ENCODE measurements around the gene CDKAL1.
"Not testable (repeated sequence)": the region's sequence is repeated elsewhere in the genome, so short reads cannot be mapped to it uniquely, and the experiment has no call there.

Gene CDKAL1

GRCh38 chr6:21084656-21085055 is 550.4 kb downstream of the CDKAL1 start:
- Histone ChIP-seq H3K4me1 (ENCODE audit: control insufficient read depth in 1 of 2, insufficient read depth in 2 of 2, low read length in 2 of 2) (no peaks in the 10 kb centered on the region), H3K9ac (ENCODE audit: low read depth in 1 of 2, low read length in 2 of 2) (no peak overlapping the region), H3K27ac (ENCODE audit: low read depth, low read length) (no peak overlapping the region)

GRCh38 chr6:21085211-21085610 is 551.0 kb downstream of the CDKAL1 start:
- Histone ChIP-seq H3K27ac (ENCODE audit: low read depth, low read length) (no peak overlapping the region), H3K36me3 (ENCODE audit: control insufficient read depth in 1 of 2, insufficient read depth in 2 of 2, low read length in 2 of 2) (no peaks in the 10 kb centered on the region), H3K27me3 (ENCODE audit: control insufficient read depth in 1 of 2, insufficient read depth in 2 of 2, low read length in 2 of 2) (no peaks in the 10 kb centered on the region), H3K9me3 (ENCODE audit: control insufficient read depth in 1 of 2, low read length in 2 of 2) (no peaks in the 10 kb centered on the region), H3K9ac (ENCODE audit: low read depth in 1 of 2, low read length in 2 of 2) (no peak overlapping the region), H3K4me1 (ENCODE audit: control insufficient read depth in 1 of 2, insufficient read depth in 2 of 2, low read length in 2 of 2) (no peaks in the 10 kb centered on the region), H3K4me3 (ENCODE audit: low read depth in 1 of 2, low read length in 2 of 2) (no peak overlapping the region)

More at GRCh38 chr6:21084656-21085055, 550.4 kb downstream of the CDKAL1 start:
- Histone ChIP-seq H3K36me3 (ENCODE audit: control insufficient read depth in 1 of 2, insufficient read depth in 2 of 2, low read length in 2 of 2) (no peaks in the 10 kb centered on the region), H3K9me3 (ENCODE audit: control insufficient read depth in 1 of 2, low read length in 2 of 2) (no peaks in the 10 kb centered on the region), H3K4me3 (ENCODE audit: low read depth in 1 of 2, low read length in 2 of 2) (no peak overlapping the region), H3K27me3 (ENCODE audit: control insufficient read depth in 1 of 2, insufficient read depth in 2 of 2, low read length in 2 of 2) (no peaks in the 10 kb centered on the region)

GRCh38 chr6:21085643-21086042 is 551.4 kb downstream of the CDKAL1 start:
- Histone ChIP-seq H3K4me1 (ENCODE audit: control insufficient read depth in 1 of 2, insufficient read depth in 2 of 2, low read length in 2 of 2) (no peaks in the 10 kb centered on the region), H3K9ac (ENCODE audit: low read depth in 1 of 2, low read length in 2 of 2) (no peak overlapping the region), H3K36me3 (ENCODE audit: control insufficient read depth in 1 of 2, insufficient read depth in 2 of 2, low read length in 2 of 2) (no peaks in the 10 kb centered on the region), H3K9me3 (ENCODE audit: control insufficient read depth in 1 of 2, low read length in 2 of 2) (no peaks in the 10 kb centered on the region), H3K4me3 (ENCODE audit: low read depth in 1 of 2, low read length in 2 of 2) (no peak overlapping the region), H3K27ac (ENCODE audit: low read depth, low read length) (no peak overlapping the region), H3K27me3 (ENCODE audit: control insufficient read depth in 1 of 2, insufficient read depth in 2 of 2, low read length in 2 of 2) (no peaks in the 10 kb centered on the region)

- H3K4me3 ChIP-seq (ENCODE audit: low read depth in 1 of 2, low read length in 2 of 2), result no peak overlapping the region
- H3K9me3 ChIP-seq (ENCODE audit: control insufficient read depth in 1 of 2, low read length in 2 of 2), result no peaks in the 10 kb centered on the region
- H3K27ac ChIP-seq (ENCODE audit: low read depth, low read length), result no peak overlapping the region
- no peaks in the 10 kb centered on the region for H3K27me3 ChIP-seq (ENCODE audit: control insufficient read depth in 1 of 2, insufficient read depth in 2 of 2, low read length in 2 of 2)
- no peak overlapping the region for H3K9ac ChIP-seq (ENCODE audit: low read depth in 1 of 2, low read length in 2 of 2)
- H3K4me1 ChIP-seq (ENCODE audit: control insufficient read depth in 1 of 2, insufficient read depth in 2 of 2, low read length in 2 of 2), result no peaks in the 10 kb centered on the region
- no peaks in the 10 kb centered on the region for H3K36me3 ChIP-seq (ENCODE audit: control insufficient read depth in 1 of 2, insufficient read depth in 2 of 2, low read length in 2 of 2)
Measured at GRCh38 chr6:21087188-21087587, 552.9 kb downstream of the CDKAL1 start.

- no peak overlapping the region for H3K27ac ChIP-seq (ENCODE audit: low read depth, low read length)
- H3K36me3 ChIP-seq (ENCODE audit: control insufficient read depth in 1 of 2, insufficient read depth in 2 of 2, low read length in 2 of 2), result no peaks in the 10 kb centered on the region
- no peaks in the 10 kb centered on the region for H3K27me3 ChIP-seq (ENCODE audit: control insufficient read depth in 1 of 2, insufficient read depth in 2 of 2, low read length in 2 of 2)
- no peak overlapping the region for H3K9ac ChIP-seq (ENCODE audit: low read depth in 1 of 2, low read length in 2 of 2)
- no peaks in the 10 kb centered on the region for H3K4me1 ChIP-seq (ENCODE audit: control insufficient read depth in 1 of 2, insufficient read depth in 2 of 2, low read length in 2 of 2)
- H3K4me3 ChIP-seq (ENCODE audit: low read depth in 1 of 2, low read length in 2 of 2), result no peak overlapping the region
- no peaks in the 10 kb centered on the region for H3K9me3 ChIP-seq (ENCODE audit: control insufficient read depth in 1 of 2, low read length in 2 of 2)
Measured at GRCh38 chr6:21091411-21091810, 557.2 kb downstream of the CDKAL1 start.

- not testable (repeated sequence) for H3K27ac ChIP-seq (ENCODE audit: low read depth, low read length); H3K4me3 ChIP-seq (ENCODE audit: low read depth in 1 of 2, low read length in 2 of 2); H3K9ac ChIP-seq (ENCODE audit: low read depth in 1 of 2, low read length in 2 of 2); H3K4me1 ChIP-seq (ENCODE audit: control insufficient read depth in 1 of 2, insufficient read depth in 2 of 2, low read length in 2 of 2); H3K36me3 ChIP-seq (ENCODE audit: control insufficient read depth in 1 of 2, insufficient read depth in 2 of 2, low read length in 2 of 2); H3K9me3 ChIP-seq (ENCODE audit: control insufficient read depth in 1 of 2, low read length in 2 of 2); H3K27me3 ChIP-seq (ENCODE audit: control insufficient read depth in 1 of 2, insufficient read depth in 2 of 2, low read length in 2 of 2)
Measured at GRCh38 chr6:21092231-21092772, 558.0 kb downstream of the CDKAL1 start.

GRCh38 chr6:21095462-21095861 is 561.2 kb downstream of the CDKAL1 start:
- no peaks in the 10 kb centered on the region for H3K27me3 ChIP-seq (ENCODE audit: control insufficient read depth in 1 of 2, insufficient read depth in 2 of 2, low read length in 2 of 2)
- H3K9me3 ChIP-seq (ENCODE audit: control insufficient read depth in 1 of 2, low read length in 2 of 2), result no peaks in the 10 kb centered on the region
- no peak overlapping the region for H3K4me3 ChIP-seq (ENCODE audit: low read depth in 1 of 2, low read length in 2 of 2)
- no peaks in the 10 kb centered on the region for H3K36me3 ChIP-seq (ENCODE audit: control insufficient read depth in 1 of 2, insufficient read depth in 2 of 2, low read length in 2 of 2)
- no peak overlapping the region for H3K27ac ChIP-seq (ENCODE audit: low read depth, low read length)
- H3K9ac ChIP-seq (ENCODE audit: low read depth in 1 of 2, low read length in 2 of 2), result no peak overlapping the region
- no peaks in the 10 kb centered on the region for H3K4me1 ChIP-seq (ENCODE audit: control insufficient read depth in 1 of 2, insufficient read depth in 2 of 2, low read length in 2 of 2)

- H3K9ac ChIP-seq (ENCODE audit: low read depth in 1 of 2, low read length in 2 of 2), result no peak overlapping the region
- no peaks in the 10 kb centered on the region for H3K27me3 ChIP-seq (ENCODE audit: control insufficient read depth in 1 of 2, insufficient read depth in 2 of 2, low read length in 2 of 2)
- H3K4me3 ChIP-seq (ENCODE audit: low read depth in 1 of 2, low read length in 2 of 2), result no peak overlapping the region
- no peaks in the 10 kb centered on the region for H3K9me3 ChIP-seq (ENCODE audit: control insufficient read depth in 1 of 2, low read length in 2 of 2)
- H3K4me1 ChIP-seq (ENCODE audit: control insufficient read depth in 1 of 2, insufficient read depth in 2 of 2, low read length in 2 of 2), result no peaks in the 10 kb centered on the region
- H3K27ac ChIP-seq (ENCODE audit: low read depth, low read length), result no peak overlapping the region
- H3K36me3 ChIP-seq (ENCODE audit: control insufficient read depth in 1 of 2, insufficient read depth in 2 of 2, low read length in 2 of 2), result no peaks in the 10 kb centered on the region
Measured at GRCh38 chr6:21098134-21098533, 563.9 kb downstream of the CDKAL1 start.

- Histone ChIP-seq H3K4me1 (ENCODE audit: control insufficient read depth in 1 of 2, insufficient read depth in 2 of 2, low read length in 2 of 2) (no peaks in the 10 kb centered on the region), H3K9me3 (ENCODE audit: control insufficient read depth in 1 of 2, low read length in 2 of 2) (no peaks in the 10 kb centered on the region), H3K27me3 (ENCODE audit: control insufficient read depth in 1 of 2, insufficient read depth in 2 of 2, low read length in 2 of 2) (no peaks in the 10 kb centered on the region), H3K27ac (ENCODE audit: low read depth, low read length) (no peak overlapping the region), H3K4me3 (ENCODE audit: low read depth in 1 of 2, low read length in 2 of 2) (no peak overlapping the region), H3K9ac (ENCODE audit: low read depth in 1 of 2, low read length in 2 of 2) (no peak overlapping the region), H3K36me3 (ENCODE audit: control insufficient read depth in 1 of 2, insufficient read depth in 2 of 2, low read length in 2 of 2) (no peaks in the 10 kb centered on the region)
Measured at GRCh38 chr6:21098744-21099143, 564.5 kb downstream of the CDKAL1 start.

GRCh38 chr6:21099338-21100314 is 565.4 kb downstream of the CDKAL1 start:
- no peak overlapping the region for H3K27ac ChIP-seq (ENCODE audit: low read depth, low read length)
- no peaks in the 10 kb centered on the region for H3K4me1 ChIP-seq (ENCODE audit: control insufficient read depth in 1 of 2, insufficient read depth in 2 of 2, low read length in 2 of 2)
- H3K9me3 ChIP-seq (ENCODE audit: control insufficient read depth in 1 of 2, low read length in 2 of 2), result no peaks in the 10 kb centered on the region
- H3K4me3 ChIP-seq (ENCODE audit: low read depth in 1 of 2, low read length in 2 of 2), result no peak overlapping the region
- H3K27me3 ChIP-seq (ENCODE audit: control insufficient read depth in 1 of 2, insufficient read depth in 2 of 2, low read length in 2 of 2), result no peaks in the 10 kb centered on the region
- no peak overlapping the region for H3K9ac ChIP-seq (ENCODE audit: low read depth in 1 of 2, low read length in 2 of 2)
- no peaks in the 10 kb centered on the region for H3K36me3 ChIP-seq (ENCODE audit: control insufficient read depth in 1 of 2, insufficient read depth in 2 of 2, low read length in 2 of 2)
